Caco-2 (cell line): ENCODE data around the gene RBPJ. TPM values are rescaled to one million over a fixed set of nuclear protein-coding genes. Genes with fewer than 3 reads are reported as not detected.

Experiments
- BruUV-seq: library from RNA; stranded (reverse); fragments of 400-500 nt; replicated peaks from 2 replicates; lab custom pipeline; 2021; lab: Mats Ljungman, UMichigan
- CTCF ChIA-PET: fragments of 300-600 bp; sonication (Branson Sonifier 250); formaldehyde crosslinking; loops from one replicate; lab custom pipeline; 2022; ENCODE audit warnings: antibody characterized with exemption; lab: Charles Lee
- POLR2A ChIA-PET: fragments of 300-600 bp; sonication (Branson Sonifier 250); formaldehyde crosslinking; loops from one replicate; lab custom pipeline; 2022; ENCODE audit warnings: antibody characterized with exemption; lab: Charles Lee
- DNase-seq, 2 experiments: peaks; one replicate each; pipeline versions ENCODE4 v3.0.0 to v3.0.0-alpha.2; 2020 to 2022
- H3K27me3 ChIP-seq: replicated peaks from 2 replicates; pipeline ENCODE4 v1.6.0; 2011; ENCODE audit warnings: low read length; ENCODE audit not compliant: control insufficient read depth, insufficient read depth
- H3K36me3 ChIP-seq: 2 replicates; pipeline ENCODE4 v1.5.1; 2011; ENCODE audit warnings: low read length; ENCODE audit not compliant: control insufficient read depth, insufficient read depth
- H3K4me1 ChIP-seq: fragments of 250-450 bp; sonication (Bioruptor Pico); 2 replicates; pipeline ENCODE4 v1.5.1; 2020; ENCODE audit warnings: mild to moderate bottlenecking
- H3K4me3 ChIP-seq: 2 replicates; pipeline ENCODE4 v1.5.1; 2011; ENCODE audit warnings: low read depth, mild to moderate bottlenecking, control low read depth, low read length
- H3K9me3 ChIP-seq: fragments of 250-450 bp; sonication (Bioruptor Pico); 2 replicates; pipeline ENCODE4 v1.5.1; 2020; ENCODE audit warnings: mild to moderate bottlenecking, moderate library complexity
- H3K27ac Mint-ChIP-seq: one replicate; pipeline ENCODE4 v1.8.0; 2022; ENCODE audit warnings: mixed read lengths; ENCODE audit not compliant: unreplicated experiment
- H3K27me3 Mint-ChIP-seq: one replicate; pipeline ENCODE4 v1.8.0; 2022; ENCODE audit warnings: mixed read lengths; ENCODE audit not compliant: insufficient read depth, unreplicated experiment
- H3K36me3 Mint-ChIP-seq: one replicate; pipeline ENCODE4 v1.8.0; 2022; ENCODE audit warnings: mild to moderate bottlenecking, mixed read lengths; ENCODE audit not compliant: insufficient read depth, unreplicated experiment
- H3K4me1 Mint-ChIP-seq: one replicate; pipeline ENCODE4 v1.8.0; 2022; ENCODE audit warnings: low read depth, mixed read lengths; ENCODE audit not compliant: unreplicated experiment
- H3K4me3 Mint-ChIP-seq: one replicate; pipeline ENCODE4 v1.8.0; 2022; ENCODE audit warnings: mild to moderate bottlenecking, moderate library complexity, mixed read lengths; ENCODE audit not compliant: unreplicated experiment
- H3K9me3 Mint-ChIP-seq: one replicate; pipeline ENCODE4 v1.8.0; 2022; ENCODE audit warnings: mixed read lengths; ENCODE audit not compliant: unreplicated experiment
- intact Hi-C: fragments of 100-400 bp; cut with micrococcal nuclease; formaldehyde crosslinking; loops from one replicate; pipeline ENCODE4 v1.10.0; 2022; ENCODE audit not compliant: unreplicated experiment
- total RNA-seq: library from RNA; stranded (reverse); gene quantifications from 2 replicates; pipeline ENCODE4 v1.2.3, GENCODE V29; 2022
- TF ChIP-seq, protein P1 (sequence below), 2 experiments: fragments of 200-600 bp in 1 of 2; IDR thresholded peaks; 1 replicate in 1 of 2; 2 replicates in 1 of 2; pipeline versions ENCODE4 v1.5.1 to v1.8.0; 2011 to 2022; ENCODE audit warnings: antibody characterized with exemption in 1 of 2, control low read depth in 1 of 2, inconsistent platforms in 1 of 2, low read depth in 1 of 2, low read length in 1 of 2, mild to moderate bottlenecking in 1 of 2, moderate library complexity in 1 of 2; ENCODE audit not compliant: insufficient read depth in 1 of 2, severe bottlenecking in 1 of 2, unreplicated experiment in 1 of 2

RBPJ gene
- total RNA-seq, 1 experiment from 2014 or later = 38.8 TPM

DNA sequence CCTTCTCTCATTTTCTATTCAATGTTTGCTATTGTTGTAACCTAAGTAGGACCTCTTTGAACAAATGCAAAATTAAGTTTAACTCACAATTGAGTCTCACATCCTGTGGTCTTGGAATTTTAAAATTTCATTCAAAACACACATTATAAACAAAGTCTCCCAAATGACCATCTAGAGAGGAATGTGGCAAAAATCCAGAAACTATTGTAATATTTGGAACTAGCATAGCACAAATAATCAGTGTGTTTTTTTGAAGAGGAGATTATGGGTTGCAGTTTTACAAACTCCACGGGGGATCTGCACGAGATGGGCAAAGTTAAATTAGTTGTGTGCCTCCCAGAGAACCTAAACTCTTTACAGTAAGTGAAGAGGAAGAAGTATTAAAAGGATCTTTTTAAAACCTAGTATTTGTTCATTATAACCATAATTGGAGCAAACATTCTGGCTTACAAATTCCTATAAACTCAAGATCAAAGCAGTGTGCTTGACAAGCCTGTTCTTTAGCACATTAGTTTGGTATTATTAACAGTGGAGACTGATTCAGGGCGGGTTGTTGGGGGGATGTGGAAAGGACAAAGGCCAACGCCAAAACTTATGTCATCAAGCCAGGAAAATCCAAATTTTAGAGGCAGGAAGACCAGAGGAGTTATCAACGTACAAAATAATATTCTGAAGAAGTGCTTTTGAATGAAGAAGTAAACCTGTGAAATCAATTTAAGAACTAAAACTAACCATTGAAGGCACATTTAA, 22.4 kb upstream of the RBPJ start:
- no peaks in the 10 kb centered on the region for H3K9me3 ChIP-seq
- H3K4me3 Mint-ChIP-seq = no peak overlapping the region
- ChIA-PET CTCF (no interaction called here), POLR2A (no interaction called here)
- H3K27ac Mint-ChIP-seq = no peak overlapping the region
- no peak for DNase-seq
- no peaks in the 10 kb centered on the region for H3K27me3 ChIP-seq
- no peak overlapping the region for H3K4me3 ChIP-seq
- no peaks in the 10 kb centered on the region for H3K4me1 Mint-ChIP-seq
- peaks cover 8% of the 10 kb centered on the region for H3K27me3 Mint-ChIP-seq
- H3K9me3 Mint-ChIP-seq = no peaks in the 10 kb centered on the region
- BruUV-seq = no TSS peak
- no peaks in the 10 kb centered on the region for H3K4me1 ChIP-seq
- H3K36me3 Mint-ChIP-seq = no peaks in the 10 kb centered on the region
- no peaks in the 10 kb centered on the region for H3K36me3 ChIP-seq
- TF ChIP-seq, protein P1, sequence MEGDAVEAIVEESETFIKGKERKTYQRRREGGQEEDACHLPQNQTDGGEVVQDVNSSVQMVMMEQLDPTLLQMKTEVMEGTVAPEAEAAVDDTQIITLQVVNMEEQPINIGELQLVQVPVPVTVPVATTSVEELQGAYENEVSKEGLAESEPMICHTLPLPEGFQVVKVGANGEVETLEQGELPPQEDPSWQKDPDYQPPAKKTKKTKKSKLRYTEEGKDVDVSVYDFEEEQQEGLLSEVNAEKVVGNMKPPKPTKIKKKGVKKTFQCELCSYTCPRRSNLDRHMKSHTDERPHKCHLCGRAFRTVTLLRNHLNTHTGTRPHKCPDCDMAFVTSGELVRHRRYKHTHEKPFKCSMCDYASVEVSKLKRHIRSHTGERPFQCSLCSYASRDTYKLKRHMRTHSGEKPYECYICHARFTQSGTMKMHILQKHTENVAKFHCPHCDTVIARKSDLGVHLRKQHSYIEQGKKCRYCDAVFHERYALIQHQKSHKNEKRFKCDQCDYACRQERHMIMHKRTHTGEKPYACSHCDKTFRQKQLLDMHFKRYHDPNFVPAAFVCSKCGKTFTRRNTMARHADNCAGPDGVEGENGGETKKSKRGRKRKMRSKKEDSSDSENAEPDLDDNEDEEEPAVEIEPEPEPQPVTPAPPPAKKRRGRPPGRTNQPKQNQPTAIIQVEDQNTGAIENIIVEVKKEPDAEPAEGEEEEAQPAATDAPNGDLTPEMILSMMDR (IDR thresholded peaks at IDR 0.05; ENCODE audit: insufficient read depth in 1 of 2, low read depth in 1 of 2, low read length in 1 of 2, severe bottlenecking in 1 of 2, unreplicated experiment in 1 of 2) = no peak
- intact Hi-C loops = no loop called here

- Mint-ChIP-seq H3K9me3 (no peaks in the 10 kb centered on the region), H3K27me3 (peaks cover 5% of the 10 kb centered on the region), H3K4me1 (no peaks in the 10 kb centered on the region), H3K27ac (no peak overlapping the region), H3K36me3 (no peaks in the 10 kb centered on the region), H3K4me3 (no peak overlapping the region)
- TF ChIP-seq, protein P1 (IDR thresholded peaks at IDR 0.05; ENCODE audit: insufficient read depth in 1 of 2, low read depth in 1 of 2, low read length in 1 of 2, severe bottlenecking in 1 of 2, unreplicated experiment in 1 of 2) = no peak
- H3K4me3 ChIP-seq = no peak overlapping the region
- no peak for DNase-seq
- ChIA-PET CTCF (no interaction called here), POLR2A (no interaction called here)
- no peaks in the 10 kb centered on the region for H3K36me3 ChIP-seq
- no TSS peak for BruUV-seq
- H3K27me3 ChIP-seq = no peaks in the 10 kb centered on the region
- H3K4me1 ChIP-seq = no peaks in the 10 kb centered on the region
- intact Hi-C loops = no loop called here
- no peaks in the 10 kb centered on the region for H3K9me3 ChIP-seq
Measured at GRCh38 chr4:26299254-26299882, 21.4 kb upstream of the RBPJ start.

- Histone ChIP-seq H3K36me3 (no peaks in the 10 kb centered on the region), H3K4me3 (no peak overlapping the region), H3K4me1 (no peaks in the 10 kb centered on the region), H3K9me3 (no peaks in the 10 kb centered on the region), H3K27me3 (no peaks in the 10 kb centered on the region)
- no peaks in the 10 kb centered on the region for H3K27me3 Mint-ChIP-seq
- BruUV-seq = no TSS peak
- H3K4me1 Mint-ChIP-seq = no peaks in the 10 kb centered on the region
- TF ChIP-seq, protein P1 (IDR thresholded peaks at IDR 0.05; ENCODE audit: insufficient read depth in 1 of 2, low read depth in 1 of 2, low read length in 1 of 2, severe bottlenecking in 1 of 2, unreplicated experiment in 1 of 2) = no peak
- no peaks in the 10 kb centered on the region for H3K36me3 Mint-ChIP-seq
- ChIA-PET POLR2A (no interaction called here), CTCF (no interaction called here)
- no peaks in the 10 kb centered on the region for H3K9me3 Mint-ChIP-seq
- intact Hi-C loops = no loop called here
- no peak overlapping the region for H3K4me3 Mint-ChIP-seq
- DNase-seq = no peak
- no peak overlapping the region for H3K27ac Mint-ChIP-seq
Measured at GRCh38 chr4:26300314-26301307, 20.2 kb upstream of the RBPJ start.
